Natural killer cell (primary cell): ENCODE results near the gene CMIP. TPM values are rescaled to one million over a fixed set of nuclear protein-coding genes. Genes with fewer than 3 reads are reported as not detected.

Experiments
- ATAC-seq, 3 donors: fragments of 150-1000 bp in 2 of 3; fragments of 200-7000 bp in 1 of 3; cut with Tn5 transposase; 1 replicate in 1 of 3; 2 replicates in 2 of 3; pipeline ENCODE4 v1.10.0; 2021; ENCODE audit warnings: mild to moderate bottlenecking in 2 of 3, moderate library complexity in 2 of 3
- DNase-seq, 2 donors: peaks; one replicate each; pipeline versions ENCODE4 v3.0.0 to v3.0.0-alpha.2; 2013 to 2021; ENCODE audit warnings: mixed read lengths in 1 of 2
- H3K27ac ChIP-seq: one replicate; pipeline ENCODE4 v1.5.1; 2013; ENCODE audit warnings: mild to moderate bottlenecking, low read length
- H3K27me3 ChIP-seq: one replicate; pipeline ENCODE4 v1.6.1; 2013; ENCODE audit warnings: low read length; ENCODE audit not compliant: control insufficient read depth, insufficient read depth
- H3K36me3 ChIP-seq: one replicate; pipeline ENCODE4 v1.6.1; 2013; ENCODE audit warnings: low read length; ENCODE audit not compliant: control insufficient read depth, insufficient read depth
- H3K4me1 ChIP-seq: one replicate; pipeline ENCODE4 v1.6.1; 2013; ENCODE audit warnings: low read length; ENCODE audit not compliant: control insufficient read depth, insufficient read depth
- H3K4me3 ChIP-seq: one replicate; pipeline ENCODE4 v1.5.1; 2013; ENCODE audit warnings: low read length
- H3K9me3 ChIP-seq: one replicate; pipeline ENCODE4 v1.6.1; 2013; ENCODE audit warnings: low read length; ENCODE audit not compliant: control insufficient read depth, insufficient read depth
- H3K27ac Mint-ChIP-seq, 2 donors: one replicate each; pipeline ENCODE4 v1.8.0; 2022; ENCODE audit warnings: mild to moderate bottlenecking in 2 of 2, mixed read lengths in 2 of 2, moderate library complexity in 1 of 2
- H3K27me3 Mint-ChIP-seq, 2 donors: one replicate each; pipeline ENCODE4 v1.8.0; 2022; ENCODE audit warnings: low read depth in 2 of 2, mixed read lengths in 2 of 2
- H3K36me3 Mint-ChIP-seq: one replicate; pipeline ENCODE4 v1.8.0; 2022; ENCODE audit warnings: mixed read lengths
- H3K4me1 Mint-ChIP-seq, 2 donors: one replicate each; pipeline ENCODE4 v1.8.0; 2022; ENCODE audit warnings: mixed read lengths in 2 of 2
- H3K4me3 Mint-ChIP-seq: one replicate; pipeline ENCODE4 v1.8.0; 2022; ENCODE audit warnings: mild to moderate bottlenecking, moderate library complexity, mixed read lengths
- H3K9me3 Mint-ChIP-seq, 2 donors: one replicate each; pipeline ENCODE4 v1.8.0; 2022; ENCODE audit warnings: mixed read lengths in 2 of 2
- WGBS: methylation state at CpG from one replicate; pipeline ENCODE4 v1.1.7; 2013; ENCODE audit warnings: missing lambda C conversion rate; ENCODE audit not compliant: insufficient coverage; 5-methylcytosine and 5-hydroxymethylcytosine counted together
- intact Hi-C: fragments of 100-400 bp; cut with micrococcal nuclease; formaldehyde crosslinking; loops from one replicate; pipeline ENCODE4 v1.14.2; 2022
- total RNA-seq, 4 donors: library from RNA; stranded (reverse); fragments of 120-200 nt in 1 of 4; gene quantifications; one replicate each; pipeline versions ENCODE4 v1.2.3 to v1.2.4, GENCODE V29; 2013 to 2022
- TF ChIP-seq, protein P1 (sequence below): fragments of 200-600 bp; IDR thresholded peaks from one replicate; pipeline ENCODE4 v1.8.0; 2022; ENCODE audit warnings: antibody characterized with exemption

The CMIP gene
- total RNA-seq, 3 donors from 2014 or later (not counting 1 experiment from before 2014, with no cell fraction given) = 88.2 to 115 (median 91.5) TPM

DNA sequence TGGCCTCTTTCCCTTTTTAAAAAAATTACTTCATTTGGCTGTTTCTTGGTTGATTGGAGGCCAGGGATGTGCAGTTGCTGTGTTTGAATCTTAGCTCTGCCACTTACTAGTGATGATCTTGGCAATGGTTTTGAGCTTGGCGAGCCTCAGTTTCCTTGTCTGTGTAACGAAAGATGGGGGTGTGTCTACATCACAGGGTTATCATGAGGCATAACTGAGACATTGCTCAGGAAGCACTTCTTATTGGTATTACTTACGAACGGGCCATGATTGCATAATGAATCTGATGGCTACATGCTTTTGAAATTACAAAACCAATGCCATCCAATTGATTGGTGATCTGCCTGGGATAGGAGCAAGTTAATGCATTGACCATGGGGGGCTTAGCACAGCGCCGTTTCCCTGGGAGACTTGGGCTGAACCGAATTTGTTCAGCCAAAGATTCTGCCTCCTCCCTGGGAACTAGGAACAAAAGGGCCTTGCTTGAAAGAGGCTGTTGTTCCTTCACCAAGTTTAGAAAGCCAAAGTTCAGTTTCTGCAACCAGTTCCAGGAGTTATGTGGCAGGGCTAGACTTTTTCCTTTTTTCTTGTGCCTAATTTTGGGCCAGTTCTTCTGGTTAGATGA is 21.9 kb downstream of the CMIP start:
- peaks cover 68% of the 10 kb centered on the region for H3K4me1 ChIP-seq
- peaks cover 76 to 82% of the 10 kb centered on the region in 2 donors for H3K4me1 Mint-ChIP-seq
- no peak overlapping the region for H3K27ac ChIP-seq
- H3K27ac Mint-ChIP-seq = peak overlapping the region; percentile 66 to 70
- ATAC-seq (no peak), DNase-seq (no peak)
- H3K4me3 ChIP-seq = no peak overlapping the region
- peak overlapping the region; percentile 1 for H3K4me3 Mint-ChIP-seq
- TF ChIP-seq, protein P1, sequence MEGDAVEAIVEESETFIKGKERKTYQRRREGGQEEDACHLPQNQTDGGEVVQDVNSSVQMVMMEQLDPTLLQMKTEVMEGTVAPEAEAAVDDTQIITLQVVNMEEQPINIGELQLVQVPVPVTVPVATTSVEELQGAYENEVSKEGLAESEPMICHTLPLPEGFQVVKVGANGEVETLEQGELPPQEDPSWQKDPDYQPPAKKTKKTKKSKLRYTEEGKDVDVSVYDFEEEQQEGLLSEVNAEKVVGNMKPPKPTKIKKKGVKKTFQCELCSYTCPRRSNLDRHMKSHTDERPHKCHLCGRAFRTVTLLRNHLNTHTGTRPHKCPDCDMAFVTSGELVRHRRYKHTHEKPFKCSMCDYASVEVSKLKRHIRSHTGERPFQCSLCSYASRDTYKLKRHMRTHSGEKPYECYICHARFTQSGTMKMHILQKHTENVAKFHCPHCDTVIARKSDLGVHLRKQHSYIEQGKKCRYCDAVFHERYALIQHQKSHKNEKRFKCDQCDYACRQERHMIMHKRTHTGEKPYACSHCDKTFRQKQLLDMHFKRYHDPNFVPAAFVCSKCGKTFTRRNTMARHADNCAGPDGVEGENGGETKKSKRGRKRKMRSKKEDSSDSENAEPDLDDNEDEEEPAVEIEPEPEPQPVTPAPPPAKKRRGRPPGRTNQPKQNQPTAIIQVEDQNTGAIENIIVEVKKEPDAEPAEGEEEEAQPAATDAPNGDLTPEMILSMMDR = no peak
- no peaks in the 10 kb centered on the region for H3K27me3 Mint-ChIP-seq
- H3K27me3 ChIP-seq = no peaks in the 10 kb centered on the region
- peaks cover 2% of the 10 kb centered on the region for H3K36me3 ChIP-seq
- 85% methylated on average over 7 of the region's 7 CpGs for WGBS
- no peaks in the 10 kb centered on the region for H3K9me3 ChIP-seq
- intact Hi-C loops = no loop called here
- no peaks in the 10 kb centered on the region for H3K9me3 Mint-ChIP-seq
- no peaks in the 10 kb centered on the region for H3K36me3 Mint-ChIP-seq

DNA sequence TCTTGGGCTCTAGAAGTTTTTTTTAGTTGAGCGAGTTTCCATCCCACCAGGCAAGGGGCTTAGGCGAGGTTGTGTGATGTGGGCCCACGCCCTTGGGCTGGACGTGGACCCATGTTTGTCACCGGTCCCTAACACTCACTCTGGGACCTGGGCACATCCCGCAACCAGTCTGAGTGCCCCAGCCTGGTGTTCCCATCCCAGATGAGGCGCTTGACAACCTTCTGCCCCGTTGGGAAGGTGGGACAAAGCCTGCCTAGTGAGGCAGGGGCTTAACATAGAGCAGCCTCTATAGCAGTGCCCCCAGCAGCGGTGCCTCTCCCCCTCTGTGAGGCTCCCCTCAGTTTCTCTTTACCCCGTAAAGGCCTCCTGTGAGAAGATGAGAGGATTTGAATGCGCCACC is 22.5 kb downstream of the CMIP start:
- no peak for ATAC-seq

DNA sequence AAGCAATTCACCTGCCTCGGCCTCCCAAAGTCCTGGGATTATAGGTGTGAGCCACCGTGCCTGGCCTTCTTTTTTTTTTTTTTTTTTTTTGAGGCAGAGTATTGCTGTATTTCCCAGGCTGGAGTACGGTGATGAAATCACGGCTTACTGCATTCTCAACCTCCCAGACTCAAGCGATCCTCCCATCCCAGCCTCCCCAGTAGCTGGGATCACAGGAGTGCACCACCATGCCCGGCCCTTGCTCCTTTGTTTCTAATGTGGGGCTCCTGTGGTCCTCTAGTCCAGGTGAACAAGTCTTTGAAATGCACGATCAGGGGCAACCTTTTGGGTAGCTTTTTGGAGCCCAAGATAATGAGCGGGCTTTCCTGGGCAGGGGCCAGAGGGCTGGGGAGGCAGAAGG is 23.2 kb downstream of the CMIP start:
- Mint-ChIP-seq H3K27me3 (no peaks in the 10 kb centered on the region), H3K4me1 (peaks cover 76 to 79% of the 10 kb centered on the region in 2 donors)

More for the DNA sequence above, 22.5 kb downstream of the CMIP start:
- 96% methylated on average over 10 of the region's 11 CpGs for WGBS
- no peaks in the 10 kb centered on the region for H3K9me3 Mint-ChIP-seq
- no peaks in the 10 kb centered on the region for H3K9me3 ChIP-seq
- H3K27ac Mint-ChIP-seq = peak overlapping the region; percentile 70 to 97
- no peak overlapping the region for H3K27ac ChIP-seq
- intact Hi-C loops = no loop called here
- H3K4me3 ChIP-seq = no peak overlapping the region
- no peak for DNase-seq
- no peaks in the 10 kb centered on the region for H3K27me3 ChIP-seq
- H3K27me3 Mint-ChIP-seq = no peaks in the 10 kb centered on the region
- no peaks in the 10 kb centered on the region for H3K36me3 Mint-ChIP-seq
- TF ChIP-seq, protein P1 = no peak
- peaks cover 5% of the 10 kb centered on the region for H3K36me3 ChIP-seq
- peaks cover 76 to 84% of the 10 kb centered on the region in 2 donors for H3K4me1 Mint-ChIP-seq
- H3K4me1 ChIP-seq = peaks cover 74% of the 10 kb centered on the region
- no peak overlapping the region for H3K4me3 Mint-ChIP-seq

More for the DNA sequence above, 23.2 kb downstream of the CMIP start:
- ATAC-seq (no peak), DNase-seq (no peak)
- peaks cover 76% of the 10 kb centered on the region for H3K4me1 ChIP-seq
- H3K36me3 ChIP-seq = peaks cover 5% of the 10 kb centered on the region
- H3K36me3 Mint-ChIP-seq = no peaks in the 10 kb centered on the region
- WGBS = 94% methylated on average over 7 of the region's 8 CpGs
- H3K4me3 Mint-ChIP-seq = no peak overlapping the region
- H3K4me3 ChIP-seq = no peak overlapping the region
- no peaks in the 10 kb centered on the region for H3K9me3 Mint-ChIP-seq
- H3K27me3 ChIP-seq = no peaks in the 10 kb centered on the region
- intact Hi-C loops = no loop called here
- H3K9me3 ChIP-seq = no peaks in the 10 kb centered on the region
- TF ChIP-seq, protein P1 = no peak
- H3K27ac ChIP-seq = peak overlapping the region; percentile 91
- peak overlapping the region; percentile 95 to 97 for H3K27ac Mint-ChIP-seq
